Hepatocyte (in vitro differentiated cells): Measurements from ENCODE around the gene FLRT2. TPM values are rescaled to one million over a fixed set of nuclear protein-coding genes. Genes with fewer than 3 reads are reported as not detected.
A peak's percentile ranks its signal among the peaks of the same experiment; 100 is the strongest.

Experiments
- DNase-seq: peaks from one replicate; pipeline ENCODE4 v3.0.0-alpha.2; 2016; ENCODE audit warnings: low spot score
- H2AFZ ChIP-seq: fragments of 200-600 bp; sonication (generic); 2 replicates; pipeline ENCODE4 v1.6.0; 2016; ENCODE audit warnings: antibody characterized with exemption, mild to moderate bottlenecking
- H3K27ac ChIP-seq: fragments of 200-600 bp; sonication (generic); 2 replicates; pipeline ENCODE4 v1.5.1; 2016; ENCODE audit warnings: mild to moderate bottlenecking
- H3K27me3 ChIP-seq: fragments of 200-600 bp; sonication (generic); 2 replicates; pipeline ENCODE4 v1.6.1; 2016
- H3K36me3 ChIP-seq: fragments of 200-600 bp; sonication (generic); replicated peaks from 2 replicates; pipeline ENCODE4 v1.5.1; 2016; ENCODE audit warnings: low read depth; ENCODE audit not compliant: insufficient read depth
- H3K4me1 ChIP-seq: fragments of 200-600 bp; sonication (generic); 2 replicates; pipeline ENCODE4 v1.5.1; 2016; ENCODE audit warnings: mild to moderate bottlenecking, moderate library complexity; ENCODE audit not compliant: insufficient read depth
- H3K4me2 ChIP-seq: fragments of 200-600 bp; sonication (generic); 2 replicates; pipeline ENCODE4 v1.6.0; 2016
- H3K4me3 ChIP-seq: fragments of 200-600 bp; sonication (generic); 2 replicates; pipeline ENCODE4 v1.5.1; 2016; ENCODE audit warnings: mild to moderate bottlenecking
- H3K79me2 ChIP-seq: fragments of 200-600 bp; sonication (generic); 2 replicates; pipeline ENCODE4 v1.6.0; 2017; ENCODE audit warnings: mild to moderate bottlenecking
- H3K9me2 ChIP-seq: fragments of 200-600 bp; sonication (generic); replicated peaks from 2 replicates; pipeline ENCODE4 v1.6.0; 2017; ENCODE audit warnings: mild to moderate bottlenecking; ENCODE audit not compliant: insufficient read depth
- H3K9me3 ChIP-seq: fragments of 200-600 bp; sonication (generic); 2 replicates; pipeline ENCODE4 v1.5.1; 2016; ENCODE audit warnings: low read depth, mild to moderate bottlenecking
- H4K20me1 ChIP-seq: fragments of 200-600 bp; sonication (generic); 2 replicates; pipeline ENCODE4 v1.6.0; 2016; ENCODE audit warnings: mild to moderate bottlenecking; ENCODE audit not compliant: insufficient read depth, poor library complexity, severe bottlenecking
- EZH2 ChIP-seq: fragments of 200-600 bp; sonication (generic); IDR thresholded peaks from 2 replicates; pipeline ENCODE4 v1.6.1; 2016; ENCODE audit warnings: antibody characterized with exemption, mild to moderate bottlenecking, borderline replicate concordance
- EZH2phosphoT487 ChIP-seq: fragments of 200-600 bp; sonication (generic); IDR thresholded peaks from one replicate; pipeline ENCODE4 v1.6.1; 2018; ENCODE audit warnings: antibody characterized with exemption, mild to moderate bottlenecking, low read depth, moderate library complexity; ENCODE audit not compliant: unreplicated experiment, severe bottlenecking
- whole genome bisulfite sequencing: methylation state at CpG from one replicate; pipeline ENCODE4 v1.1.6; 2016; ENCODE audit warnings: low lambda C conversion rate; ENCODE audit errors: missing lambda C conversion rate; 5-methylcytosine and 5-hydroxymethylcytosine counted together
- polyA plus RNA-seq: library from polyadenylated mRNA; unstranded; fragments of >200 nt; fragmentation: Nextera tagmentation; extraction: Ambion mirVana; gene quantifications from 2 replicates; pipeline ENCODE4 v1.2.1, GENCODE V29; 2016
- total RNA-seq: library from RNA; depleted of rRNA; stranded (reverse); fragments of >200 nt; gene quantifications from 2 replicates; pipeline ENCODE4 v1.2.3, GENCODE V29; 2014
- TF ChIP-seq, protein P1 (sequence below): fragments of 200-600 bp; sonication (generic); IDR thresholded peaks from 2 replicates; pipeline ENCODE4 v1.5.1; 2016; ENCODE audit warnings: antibody characterized with exemption, mild to moderate bottlenecking; ENCODE audit not compliant: poor library complexity

The FLRT2 gene
- total and polyA plus RNA-seq, 2 experiments from 2014 or later, result 32.9 to 42.3 TPM

GRCh38 chr14:85537526-85537925 is 7.6 kb downstream of the FLRT2 start:
- Histone ChIP-seq H3K9me2 (no peaks in the 10 kb centered on the region), H3K27me3 (peaks cover 7% of the 10 kb centered on the region), H2AFZ (no peak overlapping the region), H3K36me3 (no peaks in the 10 kb centered on the region), H3K4me3 (no peak overlapping the region), H4K20me1 (peaks cover 22% of the 10 kb centered on the region), H3K79me2 (peaks cover 83% of the 10 kb centered on the region), H3K4me2 (peak overlapping the region; percentile 86), H3K4me1 (no peaks in the 10 kb centered on the region), H3K9me3 (no peaks in the 10 kb centered on the region), H3K27ac (peak overlapping the region; percentile 42)
- no peak for DNase-seq
- 57% methylated on average over 3 of the region's 3 CpGs for WGBS
- no peak for TF ChIP-seq EZH2
- no peak for TF ChIP-seq EZH2phosphoT487
- TF ChIP-seq, protein P1, sequence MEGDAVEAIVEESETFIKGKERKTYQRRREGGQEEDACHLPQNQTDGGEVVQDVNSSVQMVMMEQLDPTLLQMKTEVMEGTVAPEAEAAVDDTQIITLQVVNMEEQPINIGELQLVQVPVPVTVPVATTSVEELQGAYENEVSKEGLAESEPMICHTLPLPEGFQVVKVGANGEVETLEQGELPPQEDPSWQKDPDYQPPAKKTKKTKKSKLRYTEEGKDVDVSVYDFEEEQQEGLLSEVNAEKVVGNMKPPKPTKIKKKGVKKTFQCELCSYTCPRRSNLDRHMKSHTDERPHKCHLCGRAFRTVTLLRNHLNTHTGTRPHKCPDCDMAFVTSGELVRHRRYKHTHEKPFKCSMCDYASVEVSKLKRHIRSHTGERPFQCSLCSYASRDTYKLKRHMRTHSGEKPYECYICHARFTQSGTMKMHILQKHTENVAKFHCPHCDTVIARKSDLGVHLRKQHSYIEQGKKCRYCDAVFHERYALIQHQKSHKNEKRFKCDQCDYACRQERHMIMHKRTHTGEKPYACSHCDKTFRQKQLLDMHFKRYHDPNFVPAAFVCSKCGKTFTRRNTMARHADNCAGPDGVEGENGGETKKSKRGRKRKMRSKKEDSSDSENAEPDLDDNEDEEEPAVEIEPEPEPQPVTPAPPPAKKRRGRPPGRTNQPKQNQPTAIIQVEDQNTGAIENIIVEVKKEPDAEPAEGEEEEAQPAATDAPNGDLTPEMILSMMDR, result no peak

DNA sequence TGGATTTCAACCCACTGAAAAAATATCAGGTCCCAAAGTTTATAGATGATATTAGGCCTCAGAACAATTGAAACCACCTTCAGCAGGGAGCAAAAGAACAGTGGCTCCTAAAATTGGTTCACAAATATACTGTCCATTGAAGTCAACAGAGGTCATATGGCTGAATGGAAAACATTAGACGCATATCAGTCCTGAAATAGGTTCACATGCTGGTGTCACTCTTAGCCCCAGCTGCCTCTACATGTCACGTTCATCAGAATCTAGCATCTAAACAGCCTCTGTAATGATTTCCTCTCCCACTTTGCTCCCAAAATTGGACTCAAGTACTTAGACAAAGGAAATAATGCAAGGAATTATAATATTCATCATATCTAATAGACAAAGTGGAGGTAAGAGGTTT is 8.7 kb downstream of the FLRT2 start:
- no peaks in the 10 kb centered on the region for H3K4me1 ChIP-seq
- no peak overlapping the region for H3K27ac ChIP-seq
- H3K27me3 ChIP-seq, result peaks cover 7% of the 10 kb centered on the region
- no peak overlapping the region for H2AFZ ChIP-seq
- H4K20me1 ChIP-seq, result peaks cover 22% of the 10 kb centered on the region
- 85% methylated on average over 2 of the region's 2 CpGs for WGBS
- no peak for DNase-seq
- H3K4me3 ChIP-seq, result no peak overlapping the region
- H3K79me2 ChIP-seq, result peaks cover 91% of the 10 kb centered on the region
- TF ChIP-seq EZH2, result no peak
- TF ChIP-seq EZH2phosphoT487, result no peak
- TF ChIP-seq, protein P1, result no peak
- H3K4me2 ChIP-seq, result peak overlapping the region; percentile 86
- no peaks in the 10 kb centered on the region for H3K9me2 ChIP-seq
- no peaks in the 10 kb centered on the region for H3K36me3 ChIP-seq
- H3K9me3 ChIP-seq, result no peaks in the 10 kb centered on the region

GRCh38 chr14:85539510-85539909 is 9.6 kb downstream of the FLRT2 start:
- no peak overlapping the region for H3K27ac ChIP-seq
- no peak overlapping the region for H3K4me3 ChIP-seq
- H2AFZ ChIP-seq, result no peak overlapping the region
- H3K9me3 ChIP-seq, result no peaks in the 10 kb centered on the region
- peaks cover 22% of the 10 kb centered on the region for H4K20me1 ChIP-seq
- H3K4me2 ChIP-seq, result peak overlapping the region; percentile 86
- 90% methylated on average over 2 of the region's 2 CpGs for WGBS
- peaks cover 91% of the 10 kb centered on the region for H3K79me2 ChIP-seq
- H3K36me3 ChIP-seq, result no peaks in the 10 kb centered on the region
- DNase-seq, result no peak
- H3K9me2 ChIP-seq, result no peaks in the 10 kb centered on the region
- TF ChIP-seq EZH2phosphoT487 (no peak), EZH2 (no peak)
- TF ChIP-seq, protein P1, result no peak
- no peaks in the 10 kb centered on the region for H3K4me1 ChIP-seq
- H3K27me3 ChIP-seq, result peaks cover 4% of the 10 kb centered on the region

DNA sequence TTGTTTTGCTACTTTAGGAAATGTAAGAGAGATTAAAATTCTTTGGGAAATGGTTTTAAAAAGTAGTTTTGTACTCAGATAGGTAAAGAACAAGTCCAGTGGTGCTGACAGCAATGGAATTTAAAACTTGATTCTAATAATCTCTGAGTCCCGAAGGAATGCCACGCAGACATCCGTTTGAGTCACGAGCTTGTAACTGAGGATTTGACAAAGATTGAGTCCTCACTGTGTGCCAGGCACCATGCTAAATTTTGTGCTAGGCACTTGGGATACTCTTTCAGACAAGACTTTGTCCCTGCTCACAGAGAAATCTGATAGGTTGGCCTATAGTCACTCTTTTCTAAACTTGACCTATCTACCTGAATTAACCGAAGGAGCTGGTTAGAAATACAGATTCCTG is 12.7 kb downstream of the FLRT2 start:
- TF ChIP-seq, protein P1, result no peak
- no peak for TF ChIP-seq EZH2
- H3K9me3 ChIP-seq, result no peaks in the 10 kb centered on the region
- H3K27ac ChIP-seq, result peak overlapping the region; percentile 17
- WGBS, result 58% methylated on average over 5 of the region's 5 CpGs
- H3K4me1 ChIP-seq, result peaks cover under 1% of the 10 kb centered on the region
- H2AFZ ChIP-seq, result no peak overlapping the region
- H3K4me3 ChIP-seq, result no peak overlapping the region
- H3K9me2 ChIP-seq, result no peaks in the 10 kb centered on the region
- no peaks in the 10 kb centered on the region for H3K36me3 ChIP-seq
- no peak for DNase-seq
- no peak overlapping the region for H3K4me2 ChIP-seq
- peaks cover 100% of the 10 kb centered on the region for H3K79me2 ChIP-seq
- H4K20me1 ChIP-seq, result peaks cover 33% of the 10 kb centered on the region
- no peaks in the 10 kb centered on the region for H3K27me3 ChIP-seq
